Activated T-cell treated with anti-CD3 and anti-CD28 coated beads for 1 hour (primary cell): ENCODE measurements around the gene PTPDC1.

Source experiments
- DNase-seq: peaks from one replicate; pipeline ENCODE4 v3.0.0-alpha.2; 2020; ENCODE audit warnings: low read depth

The PTPDC1 gene

DNA sequence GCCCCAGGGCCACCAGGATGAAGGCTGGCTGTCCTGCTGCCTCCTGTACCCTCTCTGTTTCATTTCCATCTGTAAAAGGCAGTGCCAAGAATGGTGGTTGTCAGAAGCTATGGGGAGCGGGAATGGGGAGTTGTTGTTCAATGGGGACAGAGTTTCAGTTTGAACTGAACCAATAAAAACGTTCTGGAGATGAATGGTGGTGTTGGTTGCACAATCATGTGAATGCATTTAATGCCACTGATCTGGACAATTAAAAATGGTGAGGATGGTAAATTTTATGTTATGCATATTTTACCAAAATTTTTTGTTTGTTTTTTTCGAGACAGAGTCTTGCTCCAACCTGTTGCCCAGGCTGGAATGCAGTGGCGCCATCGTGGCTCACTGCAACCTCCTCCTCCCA lies 58.1 kb downstream of the PTPDC1 start:
- DNase-seq = no peak

DNA sequence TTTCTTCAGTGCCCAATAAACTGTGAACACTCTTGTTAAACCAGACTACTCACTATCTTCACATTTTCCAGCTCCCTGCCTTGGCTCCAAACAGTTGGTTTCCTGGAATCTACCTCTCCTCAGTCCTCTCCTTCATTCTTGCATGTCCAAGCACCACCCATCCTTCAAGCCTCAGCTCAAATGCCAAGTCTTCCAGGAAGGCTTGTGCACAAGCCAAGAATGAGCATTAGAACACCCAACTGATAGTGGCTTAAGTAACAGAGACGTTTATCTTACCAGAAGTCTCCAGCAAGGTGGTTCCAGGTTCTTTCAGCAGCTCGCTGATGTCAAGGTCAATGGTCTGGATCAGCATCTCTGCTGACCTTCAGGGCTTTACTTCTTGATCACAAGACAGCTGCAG lies 60.1 kb downstream of the PTPDC1 start:
- no peak for DNase-seq

GRCh38 chr9:94145640-94146039 lies 61.4 kb downstream of the PTPDC1 start:
- no peak for DNase-seq

DNA sequence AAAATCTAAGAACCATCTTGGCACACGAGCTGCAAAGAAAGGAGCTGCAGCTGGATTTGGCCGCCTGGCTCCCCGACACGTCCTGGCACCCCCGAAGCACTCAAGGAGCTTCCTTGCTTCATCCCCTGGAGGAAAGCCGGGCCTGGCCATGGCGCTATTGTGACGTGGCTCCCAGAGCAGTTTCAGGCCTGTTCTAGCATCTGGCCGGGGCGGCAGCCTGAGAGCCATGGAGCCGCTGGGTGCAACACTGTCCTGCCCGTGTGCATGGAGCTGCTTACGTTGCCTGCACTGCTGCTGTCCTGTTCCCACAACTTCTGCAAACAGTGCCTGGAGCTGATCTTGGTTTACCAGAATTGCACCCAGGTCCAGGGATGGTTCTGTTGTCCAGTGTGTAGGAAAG lies 63.5 kb downstream of the PTPDC1 start:
- no peak for DNase-seq

DNA sequence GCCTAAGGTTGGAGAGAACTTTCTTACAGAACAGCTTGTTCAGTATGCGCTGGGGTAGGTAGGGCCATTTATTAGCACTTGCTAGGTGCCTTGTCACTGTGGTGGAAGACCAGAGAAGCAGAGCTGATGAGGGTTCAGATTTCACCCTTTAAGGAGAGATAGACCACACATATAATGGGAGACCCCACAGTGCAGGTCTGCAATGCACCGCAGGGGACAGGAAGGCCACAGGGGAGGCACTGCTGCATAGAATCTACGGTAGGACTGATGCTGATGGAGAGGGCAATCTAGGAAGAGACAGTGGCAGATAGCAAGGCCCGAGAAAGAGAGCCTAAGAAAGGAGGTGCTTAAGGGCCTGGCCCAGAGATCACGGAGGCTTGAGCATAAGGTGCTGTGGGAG lies 64.2 kb downstream of the PTPDC1 start:
- DNase-seq = no peak

DNA sequence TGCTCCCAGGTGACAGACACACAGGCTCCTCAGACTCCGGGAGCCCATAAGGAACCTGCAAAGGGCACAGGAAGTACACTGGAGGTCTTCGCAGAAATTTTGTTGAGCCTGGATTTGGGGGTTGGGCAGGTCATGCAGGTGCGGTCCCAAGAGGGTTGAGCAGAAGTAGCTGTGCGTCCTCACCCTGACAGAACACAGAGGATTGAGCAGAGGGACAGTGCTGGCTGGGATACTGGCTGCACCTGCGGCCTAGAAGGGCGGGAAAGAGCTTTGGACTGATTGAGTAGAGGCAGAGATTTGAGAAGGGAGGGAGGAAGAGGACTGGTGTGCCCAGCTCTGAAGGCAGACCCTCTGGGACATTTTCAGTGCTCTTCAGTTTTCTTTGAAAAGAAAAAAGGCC lies 65.4 kb downstream of the PTPDC1 start:
- no peak for DNase-seq

DNA sequence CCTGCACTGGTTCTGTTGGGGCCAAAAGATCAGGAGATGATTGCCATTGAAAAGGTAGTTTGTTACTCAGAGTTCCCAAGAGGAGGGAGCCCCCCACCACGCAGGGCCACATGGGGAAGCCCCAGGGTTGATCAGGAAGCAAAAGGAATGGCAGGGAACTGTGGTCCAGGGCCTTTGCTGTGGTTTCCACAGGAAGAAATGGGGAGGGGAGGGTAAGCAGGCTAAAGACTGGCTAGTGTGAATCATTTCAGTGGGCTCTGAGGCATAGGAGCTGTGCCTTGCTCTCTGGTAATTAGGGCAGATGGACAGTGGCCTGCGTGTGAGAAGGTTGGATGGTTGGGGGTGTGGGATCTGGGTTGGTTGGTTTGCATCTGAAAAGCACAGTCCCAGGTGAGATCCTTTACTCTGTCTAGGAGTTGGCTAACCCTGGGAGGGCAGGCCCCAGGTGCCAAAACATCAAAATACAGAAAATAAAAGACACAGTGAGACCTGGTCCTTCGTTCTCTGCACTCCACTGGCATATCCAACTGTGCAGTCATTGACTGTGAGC lies 66.1 kb downstream of the PTPDC1 start:
- DNase-seq = no peak

DNA sequence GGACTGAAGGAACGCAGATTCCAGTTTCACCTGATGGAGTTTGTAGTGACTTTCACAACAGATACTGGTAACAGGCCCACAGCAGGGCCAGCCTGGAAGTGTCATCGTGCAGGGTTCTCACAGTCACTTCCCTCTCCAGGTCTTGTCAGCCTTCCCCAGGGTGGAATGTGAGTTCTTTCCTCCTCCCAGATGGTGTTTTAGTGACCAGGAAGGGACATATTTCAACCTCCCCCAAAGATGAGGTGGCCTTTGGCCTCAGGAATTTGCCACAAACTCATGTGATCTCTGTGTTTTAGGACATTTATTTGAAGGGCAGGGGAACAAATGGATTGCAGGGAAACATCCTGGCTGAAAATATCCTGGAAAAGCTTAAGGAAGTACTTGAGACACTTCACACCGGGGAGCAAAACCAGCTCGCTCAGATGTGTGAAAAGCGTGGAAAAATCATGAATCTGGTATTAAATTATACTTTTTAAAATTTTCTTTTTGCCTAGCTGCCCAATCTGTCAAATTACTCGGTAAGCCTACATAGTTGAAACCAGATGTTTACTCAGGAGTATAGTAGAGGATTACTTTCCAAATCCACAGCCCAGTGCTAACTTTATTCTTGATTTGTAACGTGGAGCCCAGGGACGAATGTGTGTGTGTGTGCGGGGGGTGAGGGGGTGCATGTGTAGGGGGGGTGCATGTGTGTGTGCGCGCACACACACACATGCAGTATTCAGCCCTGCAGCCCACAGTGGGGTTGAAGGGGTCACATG lies 66.8 kb downstream of the PTPDC1 start:
- no peak for DNase-seq

DNA sequence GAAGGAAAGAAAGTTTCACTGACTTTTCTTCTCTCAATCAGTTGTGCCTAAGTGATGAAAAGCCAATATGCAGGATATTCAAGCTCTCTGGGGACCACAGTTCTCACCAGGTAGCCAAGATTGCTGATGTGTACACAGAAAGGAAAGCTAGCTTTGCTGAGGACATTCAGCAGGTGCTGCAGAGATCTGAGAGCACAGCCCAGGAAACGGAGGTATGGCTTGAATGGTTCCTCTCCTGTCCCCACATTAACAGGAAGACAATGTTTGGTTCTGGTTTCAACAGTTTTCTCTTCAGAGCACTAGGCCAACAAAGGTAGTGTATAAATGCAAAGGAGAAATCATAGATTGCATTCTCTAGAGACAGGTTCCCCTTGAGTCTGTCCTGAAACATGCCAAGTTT lies 69.6 kb downstream of the PTPDC1 start:
- no peak for DNase-seq

DNA sequence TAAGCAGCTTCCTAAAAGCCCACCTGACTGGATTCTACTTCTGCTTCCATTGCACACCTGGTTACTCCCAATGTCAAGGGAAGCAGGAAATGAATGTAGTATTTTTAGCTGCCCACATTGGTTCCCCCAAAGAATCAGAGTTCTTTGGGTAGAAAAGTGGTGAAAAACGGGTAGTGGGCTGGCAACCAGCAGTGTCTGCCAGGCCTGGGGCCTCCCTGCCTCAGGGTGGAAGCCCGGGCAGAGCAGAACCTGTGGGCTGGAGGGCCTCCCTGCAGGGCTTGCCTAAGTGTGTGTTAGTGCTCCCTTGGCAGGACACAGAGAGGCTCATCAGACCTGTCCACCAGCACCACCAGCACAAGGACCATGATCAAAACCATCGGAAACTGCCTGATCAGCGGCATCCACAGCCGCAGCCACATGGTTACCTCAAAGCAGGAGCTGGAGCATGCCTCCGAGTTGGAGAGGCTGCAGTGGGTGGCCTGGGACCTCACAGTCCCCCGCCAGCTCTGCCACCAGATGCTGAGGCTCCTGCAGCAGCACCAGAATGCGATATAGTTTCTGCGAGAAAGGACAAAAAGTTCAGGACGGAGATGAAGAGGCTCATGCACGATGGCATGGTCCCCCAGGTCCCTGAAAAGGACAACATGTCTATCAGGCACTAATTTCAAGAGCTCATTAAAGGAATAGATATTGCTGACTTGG lies 72.2 kb downstream of the PTPDC1 start:
- DNase-seq = no peak

DNA sequence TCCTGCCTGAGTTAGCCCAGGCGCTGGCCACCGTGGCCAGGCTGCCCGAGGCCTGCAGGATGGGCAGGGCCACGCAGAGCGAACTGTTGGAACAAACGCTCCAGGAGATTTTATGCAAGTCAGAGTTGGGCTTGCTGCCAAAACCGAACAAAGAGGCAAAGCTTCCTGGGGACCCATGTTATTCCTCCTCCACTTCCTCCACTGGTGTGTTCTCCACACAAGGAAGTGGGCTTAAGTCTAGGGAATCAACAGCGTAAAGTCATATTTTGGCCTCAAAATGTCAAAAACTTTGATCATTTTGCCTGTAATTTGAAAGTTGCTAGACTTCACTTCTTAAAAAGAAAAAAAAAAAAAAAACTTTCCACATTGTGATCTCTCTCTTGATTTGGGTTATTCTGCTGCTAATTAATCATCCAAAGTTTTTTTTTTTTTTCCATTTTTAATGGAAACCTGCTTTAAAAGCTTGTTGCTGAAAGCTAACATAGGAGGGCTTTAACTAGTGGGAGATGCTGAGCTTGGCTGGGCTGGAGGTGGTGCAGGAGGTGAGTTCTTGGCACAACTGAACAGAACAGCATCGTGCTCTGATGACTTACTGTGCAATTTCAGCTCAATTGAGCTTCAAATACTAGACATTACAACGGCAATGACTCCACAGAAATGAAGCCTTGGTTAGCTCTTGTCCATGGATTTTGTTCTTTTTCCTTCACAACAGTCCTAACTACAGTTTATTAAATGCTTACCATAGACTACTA lies 73.0 kb downstream of the PTPDC1 start:
- no peak for DNase-seq
